Liver (tissue), 9 donors: Measurements from ENCODE around the gene RAF1. TPM values are rescaled to one million over a fixed set of nuclear protein-coding genes. Genes with fewer than 3 reads are reported as not detected.

Experiments used
- DNase-seq: peaks from one replicate; pipeline ENCODE4 v3.0.0-alpha.2; 2017; ENCODE audit warnings: low spot score
- H3K27ac ChIP-seq, 2 donors: one replicate each; pipeline ENCODE4 v1.7.0; 2013; ENCODE audit warnings: inconsistent platforms in 2 of 2, low read length in 2 of 2, control low read depth in 1 of 2, low read depth in 1 of 2, mild to moderate bottlenecking in 1 of 2
- H3K27me3 ChIP-seq, 4 donors: one replicate each; pipeline versions ENCODE4 v1.6.1 to v1.7.0; 2013; ENCODE audit warnings: low read length in 3 of 4, inconsistent platforms in 1 of 4, mild to moderate bottlenecking in 1 of 4, moderate library complexity in 1 of 4; ENCODE audit not compliant: control insufficient read depth in 4 of 4, insufficient read depth in 4 of 4
- H3K36me3 ChIP-seq, 4 donors: one replicate each; pipeline versions ENCODE4 v1.6.1 to v1.7.0; 2013; ENCODE audit warnings: low read length in 3 of 4, mild to moderate bottlenecking in 3 of 4, low read depth in 1 of 4, moderate library complexity in 1 of 4; ENCODE audit not compliant: control insufficient read depth in 4 of 4, insufficient read depth in 3 of 4
- H3K4me1 ChIP-seq, 4 donors: one replicate each; pipeline versions ENCODE4 v1.6.1 to v1.7.0; 2013; ENCODE audit warnings: low read length in 3 of 4, mild to moderate bottlenecking in 3 of 4, moderate library complexity in 1 of 4; ENCODE audit not compliant: control insufficient read depth in 4 of 4, insufficient read depth in 4 of 4
- H3K4me3 ChIP-seq, 3 donors: one replicate each; pipeline versions ENCODE4 v1.6.1 to v1.7.0; 2013; ENCODE audit warnings: low read length in 3 of 3, control low read depth in 1 of 3, low read depth in 1 of 3, mild to moderate bottlenecking in 1 of 3
- H3K9ac ChIP-seq, 2 donors: one replicate each; pipeline ENCODE4 v1.7.0; 2013; ENCODE audit warnings: low read length in 2 of 2, mild to moderate bottlenecking in 2 of 2, moderate library complexity in 2 of 2, control low read depth in 1 of 2, low read depth in 1 of 2
- H3K9me3 ChIP-seq, 4 donors: one replicate each; pipeline versions ENCODE4 v1.6.1 to v1.7.0; 2013; ENCODE audit warnings: low read length in 3 of 4; ENCODE audit not compliant: control insufficient read depth in 4 of 4
- CTCF ChIP-seq: fragments of 150-350 bp; IDR thresholded peaks from 2 replicates; pipeline ENCODE4 v1.5.1; 2017; ENCODE audit warnings: improper control_type of control experiment, low read depth, low read length; ENCODE audit not compliant: missing input control
- EGR1 ChIP-seq, 2 donors: IDR thresholded peaks; 2 replicates each; pipeline ENCODE4 v1.6.1; 2016 to 2018; ENCODE audit warnings: antibody characterized with exemption in 2 of 2, low read depth in 2 of 2
- FOXA1 ChIP-seq: IDR thresholded peaks from 2 replicates; pipeline ENCODE4 v1.6.1; 2016; ENCODE audit warnings: antibody characterized with exemption
- FOXA2 ChIP-seq: IDR thresholded peaks from 2 replicates; pipeline ENCODE4 v1.6.1; 2016; ENCODE audit warnings: antibody characterized with exemption
- GABPA ChIP-seq, 2 donors: IDR thresholded peaks in 1 of 2; conservative IDR thresholded peaks in 1 of 2; 2 replicates each; pipeline ENCODE4 v1.6.1; 2016; ENCODE audit warnings: antibody characterized with exemption in 2 of 2, mild to moderate bottlenecking in 1 of 2, moderate library complexity in 1 of 2
- HNF4A ChIP-seq, 2 donors: conservative IDR thresholded peaks; 2 replicates each; pipeline ENCODE4 v1.6.1; 2016; ENCODE audit warnings: antibody characterized with exemption in 2 of 2, mild to moderate bottlenecking in 2 of 2
- HNF4G ChIP-seq: IDR thresholded peaks from 2 replicates; pipeline ENCODE4 v1.6.1; 2016; ENCODE audit warnings: antibody characterized with exemption
- JUND ChIP-seq, 2 donors: IDR thresholded peaks; 2 replicates each; pipeline ENCODE4 v1.6.1; 2016; ENCODE audit warnings: antibody characterized with exemption in 2 of 2
- MAX ChIP-seq: IDR thresholded peaks from 2 replicates; pipeline ENCODE4 v1.6.1; 2016; ENCODE audit warnings: antibody characterized with exemption
- RAD21 ChIP-seq, 2 donors: IDR thresholded peaks; 2 replicates each; pipeline ENCODE4 v1.6.1; 2016; ENCODE audit warnings: antibody characterized with exemption in 2 of 2, mild to moderate bottlenecking in 2 of 2
- REST ChIP-seq: IDR thresholded peaks from 2 replicates; pipeline ENCODE4 v1.6.1; 2016; ENCODE audit warnings: antibody characterized with exemption, mild to moderate bottlenecking
- RXRA ChIP-seq, 2 donors: IDR thresholded peaks; 2 replicates each; pipeline ENCODE4 v1.6.1; 2017 to 2018; ENCODE audit warnings: antibody characterized with exemption in 2 of 2, mild to moderate bottlenecking in 1 of 2
- SP1 ChIP-seq: IDR thresholded peaks from 2 replicates; pipeline ENCODE4 v1.6.1; 2018; ENCODE audit warnings: antibody characterized with exemption, mild to moderate bottlenecking
- TAF1 ChIP-seq: conservative IDR thresholded peaks from 2 replicates; pipeline ENCODE4 v1.6.1; 2016; ENCODE audit warnings: antibody characterized with exemption, mild to moderate bottlenecking
- YY1 ChIP-seq: IDR thresholded peaks from 2 replicates; pipeline ENCODE4 v1.6.1; 2016; ENCODE audit warnings: antibody characterized with exemption, mild to moderate bottlenecking
- ZBTB33 ChIP-seq: IDR thresholded peaks from 2 replicates; pipeline ENCODE4 v1.6.1; 2016; ENCODE audit warnings: antibody characterized with exemption
- WGBS: extraction: QIAGEN DNeasy Blood & Tissue Kit; methylation state at CpG from one replicate; pipeline ENCODE4 v1.1.7; 2013; 5-methylcytosine and 5-hydroxymethylcytosine counted together
- polyA plus RNA-seq, 2 donors: library from polyadenylated mRNA; stranded (reverse) in 1 of 2; unstranded in 1 of 2; fragments of 200-250 nt in 1 of 2; fragments of >200 nt in 1 of 2; fragmentation: Nextera tagmentation in 1 of 2; extraction: Ambion mirVana in 1 of 2; gene quantifications; one replicate each; pipeline versions ENCODE4 v1.2.1 to v1.2.3, GENCODE V29; 2013 to 2015
- total RNA-seq, 2 donors: library from RNA; depleted of rRNA; stranded (reverse); fragments of >200 nt; gene quantifications; one replicate each; pipeline ENCODE4 v1.2.3, GENCODE V29; 2014
- donor health status: healthy.
- donor health status: healthy.
- donor health status: healthy.
- donor health status: healthy.
- donor health status: healthy.

The RAF1 gene
- total and polyA plus RNA-seq, 4 donors = 44.3 to 92.3 (median 63.2) TPM

- no peak for TF ChIP-seq CTCF
- TF ChIP-seq FOXA1 = no peak
- no peak for TF ChIP-seq RXRA (IDR thresholded peaks at IDR 0.05)
- TF ChIP-seq HNF4G = no peak
- no peak for TF ChIP-seq GABPA (IDR thresholded peaks at IDR 0.05 in 1 of 2, conservative IDR thresholded peaks at IDR 0.05 in 1 of 2)
- TF ChIP-seq SP1 = no peak
These were observed 104.4 kb downstream of the RAF1 start (continued) for GRCh38 chr3:12559520-12559919.

- 67% methylated on average over 4 of the region's 4 CpGs for WGBS
- Histone ChIP-seq H3K9ac (no peak overlapping the region), H3K4me1 (peaks cover 0 to 39% (median 24%) of the 10 kb centered on the region in 4 donors), H3K4me3 (no peak overlapping the region), H3K36me3 (no peaks in the 10 kb centered on the region), H3K9me3 (no peaks in the 10 kb centered on the region), H3K27me3 (peaks cover 0 to 2% (median 0%) of the 10 kb centered on the region in 4 donors), H3K27ac (no peak overlapping the region)
- no peak for DNase-seq
- no peak for TF ChIP-seq TAF1
- no peak for TF ChIP-seq EGR1 (IDR thresholded peaks at IDR 0.05; ENCODE audit: low read depth in 2 of 2)
- no peak for TF ChIP-seq GABPA (IDR thresholded peaks at IDR 0.05 in 1 of 2, conservative IDR thresholded peaks at IDR 0.05 in 1 of 2)
- no peak for TF ChIP-seq CTCF
- TF ChIP-seq SP1 = no peak
- TF ChIP-seq FOXA1 = no peak
- TF ChIP-seq RAD21 (IDR thresholded peaks at IDR 0.05) = no peak
- TF ChIP-seq HNF4G = no peak
- no peak for TF ChIP-seq RXRA (IDR thresholded peaks at IDR 0.05)
- no peak for TF ChIP-seq HNF4A (conservative IDR thresholded peaks at IDR 0.05)
- TF ChIP-seq JUND (IDR thresholded peaks at IDR 0.05) = no peak
- no peak for TF ChIP-seq FOXA2
- TF ChIP-seq ZBTB33 = no peak
These were observed 105.2 kb downstream of the RAF1 start for GRCh38 chr3:12558706-12559105.

- no peak for DNase-seq
- Histone ChIP-seq H3K27ac (peak overlapping the region; percentile 97 to 100), H3K9me3 (no peaks in the 10 kb centered on the region), H3K4me1 (peaks cover 0 to 39% (median 26%) of the 10 kb centered on the region in 4 donors), H3K9ac (peak overlapping the region; percentile 76 to 98), H3K36me3 (no peaks in the 10 kb centered on the region), H3K27me3 (peaks cover 0 to 2% (median 0%) of the 10 kb centered on the region in 4 donors), H3K4me3 (peak overlapping the region; percentile 86 to 99 (median 93))
- TF ChIP-seq GABPA (IDR thresholded peaks at IDR 0.05 in 1 of 2, conservative IDR thresholded peaks at IDR 0.05 in 1 of 2) (no peak), CTCF (no peak), REST (no peak), RAD21 (IDR thresholded peaks at IDR 0.05) (no peak), HNF4G (no peak), MAX (no peak), YY1 (peak; percentile 84), JUND (IDR thresholded peaks at IDR 0.05) (no peak)
- under 1% methylated on average over 18 of the region's 18 CpGs for WGBS
These were observed 106.3 kb downstream of the RAF1 start for GRCh38 chr3:12557473-12558100.
